ENCODE results near the gene EPHA4. TPM values are rescaled to one million over a fixed set of nuclear protein-coding genes. Genes with fewer than 3 reads are reported as not detected.

EPHA4 gene
- total and polyA plus RNA-seq, 4 experiments from 2014 or later = 20.9 to 132 (median 79.9) TPM

- no peak for DNase-seq
- intact Hi-C loops (cut with micrococcal nuclease) = no loop called here
- peak overlapping the region in 3 of 8 donors; percentile 2 to 72 (median 25) for H3K4me3 Mint-ChIP-seq
- ChIA-PET POLR2A (ENCODE audit: partially characterized antibody) (interaction anchor here (0.7 to 3.0 kb wide), 4 partner anchors 15 to 92 kb away, joined by 3 to 18 read pairs (median 8); no protein-coding TSS in a partner anchor), CTCF (ENCODE audit: partially characterized antibody) (interaction anchor here (1.3 to 3.3 kb wide), 4 partner anchors 14 to 59 kb away, joined by 3 to 14 read pairs (median 7); no protein-coding TSS in a partner anchor)
- no peak overlapping the region for H3K4me3 ChIP-seq (ENCODE audit: low read length in 2 of 2)
- peaks cover 52% of the 10 kb centered on the region for H3K4me1 ChIP-seq (ENCODE audit: insufficient read depth, low read length)
- no peaks in the 10 kb centered on the region for H3K27me3 Mint-ChIP-seq
- no peak overlapping the region for H3K27ac ChIP-seq (ENCODE audit: low read depth, low read length)
- no peaks in the 10 kb centered on the region for H3K36me3 ChIP-seq (ENCODE audit: insufficient read depth, low read length)
- peaks cover 57 to 89% (median 71%) of the 10 kb centered on the region in 4 donors for H3K4me1 Mint-ChIP-seq
- peak overlapping the region in 2 of 7 donors; percentile 19 to 27 for H3K27ac Mint-ChIP-seq
- H3K27me3 ChIP-seq (ENCODE audit: insufficient read depth, low read length) = no peaks in the 10 kb centered on the region
- no peaks in the 10 kb centered on the region for H3K9me3 Mint-ChIP-seq
- no peaks in the 10 kb centered on the region for H3K9me3 ChIP-seq (ENCODE audit: control insufficient read depth in 1 of 2, low read length in 2 of 2)
- H3K36me3 Mint-ChIP-seq = peaks cover 27% of the 10 kb centered on the region in 2 donors
Measured at GRCh38 chr2:221558107-221558506, 14.0 kb downstream of the EPHA4 start.

GRCh38 chr2:221555494-221555846 is 16.6 kb downstream of the EPHA4 start:
- H3K27ac Mint-ChIP-seq = peak overlapping the region; percentile 63 to 88 (median 77)
- Histone ChIP-seq H3K4me3 (ENCODE audit: low read length in 2 of 2) (no peak overlapping the region), H3K4me1 (ENCODE audit: insufficient read depth, low read length) (peaks cover 37% of the 10 kb centered on the region), H3K36me3 (ENCODE audit: insufficient read depth, low read length) (no peaks in the 10 kb centered on the region), H3K27ac (ENCODE audit: low read depth, low read length) (no peak overlapping the region), H3K27me3 (ENCODE audit: insufficient read depth, low read length) (no peaks in the 10 kb centered on the region), H3K9me3 (ENCODE audit: control insufficient read depth in 1 of 2, low read length in 2 of 2) (no peaks in the 10 kb centered on the region)
- POLR2A ChIA-PET (ENCODE audit: partially characterized antibody) = interaction anchor here (0.6 to 5.0 kb wide), 4 partner anchors 13 to 37 kb away, joined by 3 to 28 read pairs (median 3); no protein-coding TSS in a partner anchor
- peaks cover 57 to 82% (median 68%) of the 10 kb centered on the region in 4 donors for H3K4me1 Mint-ChIP-seq
- no peak for DNase-seq
- no peaks in the 10 kb centered on the region for H3K9me3 Mint-ChIP-seq
- H3K4me3 Mint-ChIP-seq = peak overlapping the region in 7 of 8 donors; percentile 71 to 85 (median 80)
- CTCF ChIA-PET (ENCODE audit: partially characterized antibody) = interaction anchor here (0.5 to 4.4 kb wide), 4 partner anchors 13 to 55 kb away, joined by 3 to 17 read pairs (median 3); partner anchors contain the start of gene EPHA4
- no peaks in the 10 kb centered on the region for H3K27me3 Mint-ChIP-seq
- intact Hi-C loops (cut with micrococcal nuclease) = no loop called here
- H3K36me3 Mint-ChIP-seq = peaks cover 15 to 18% of the 10 kb centered on the region in 2 donors

GRCh38 chr2:221554769-221555493 is 17.2 kb downstream of the EPHA4 start:
- Mint-ChIP-seq H3K27me3 (no peaks in the 10 kb centered on the region), H3K4me3 (peak overlapping the region in 7 of 8 donors; percentile 71 to 85 (median 80)), H3K27ac (peak overlapping the region; percentile 63 to 88 (median 77)), H3K4me1 (peaks cover 53 to 77% (median 64%) of the 10 kb centered on the region in 4 donors), H3K36me3 (peaks cover 14 to 15% of the 10 kb centered on the region in 2 donors), H3K9me3 (no peaks in the 10 kb centered on the region)
- no peaks in the 10 kb centered on the region for H3K36me3 ChIP-seq (ENCODE audit: insufficient read depth, low read length)
- no peak overlapping the region for H3K4me3 ChIP-seq (ENCODE audit: low read length in 2 of 2)
- H3K27me3 ChIP-seq (ENCODE audit: insufficient read depth, low read length) = no peaks in the 10 kb centered on the region
- POLR2A ChIA-PET (ENCODE audit: partially characterized antibody) = interaction anchor here (0.9 to 5.0 kb wide), 4 partner anchors 13 to 37 kb away, joined by 3 to 28 read pairs (median 4); no protein-coding TSS in a partner anchor
- H3K27ac ChIP-seq (ENCODE audit: low read depth, low read length) = no peak overlapping the region
- peaks cover 39% of the 10 kb centered on the region for H3K4me1 ChIP-seq (ENCODE audit: insufficient read depth, low read length)
- DNase-seq = peak in 1 of 5 donors; percentile 15
- CTCF ChIA-PET (ENCODE audit: partially characterized antibody) = interaction anchor here (0.5 to 4.4 kb wide), 5 partner anchors 12 to 54 kb away, joined by 3 to 17 read pairs (median 3); partner anchors contain the start of gene EPHA4
- intact Hi-C loops (cut with micrococcal nuclease) = no loop called here
- no peaks in the 10 kb centered on the region for H3K9me3 ChIP-seq (ENCODE audit: control insufficient read depth in 1 of 2, low read length in 2 of 2)

DNA sequence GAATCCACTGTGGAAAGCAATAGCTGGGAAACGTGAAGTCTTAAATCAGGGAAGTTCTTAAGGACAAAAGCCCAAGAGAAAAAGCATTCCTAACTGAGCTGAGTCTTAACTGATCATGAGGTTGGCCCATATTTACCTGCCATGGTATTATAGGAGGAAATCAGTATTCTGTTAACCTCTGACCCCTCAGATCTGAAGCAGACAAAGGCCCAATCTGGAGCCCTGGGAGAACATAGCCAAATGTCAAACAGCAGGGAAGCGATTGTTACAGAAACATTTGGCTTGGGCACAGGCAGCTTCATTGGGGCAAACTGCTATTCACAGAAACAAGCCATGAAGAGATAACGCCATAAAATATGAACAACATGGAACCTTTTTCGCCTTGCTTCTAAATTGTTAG is 18.8 kb downstream of the EPHA4 start:
- DNase-seq = no peak
- H3K36me3 ChIP-seq (ENCODE audit: insufficient read depth, low read length) = no peaks in the 10 kb centered on the region
- Mint-ChIP-seq H3K27ac (peak overlapping the region in 2 of 7 donors; percentile 53 to 81), H3K4me1 (peaks cover 51 to 69% (median 62%) of the 10 kb centered on the region in 4 donors), H3K9me3 (no peaks in the 10 kb centered on the region), H3K36me3 (peaks cover 9 to 14% of the 10 kb centered on the region in 2 donors), H3K27me3 (no peaks in the 10 kb centered on the region), H3K4me3 (no peak overlapping the region)
- H3K9me3 ChIP-seq (ENCODE audit: control insufficient read depth in 1 of 2, low read length in 2 of 2) = no peaks in the 10 kb centered on the region
- intact Hi-C loops (cut with micrococcal nuclease) = no loop called here
- H3K27ac ChIP-seq (ENCODE audit: low read depth, low read length) = no peak overlapping the region
- no peaks in the 10 kb centered on the region for H3K27me3 ChIP-seq (ENCODE audit: insufficient read depth, low read length)
- H3K4me1 ChIP-seq (ENCODE audit: insufficient read depth, low read length) = peaks cover 38% of the 10 kb centered on the region
- ChIA-PET POLR2A (ENCODE audit: partially characterized antibody) (interaction anchor here (1.0 to 5.0 kb wide), 3 partner anchors 13 to 35 kb away, joined by 3 to 28 read pairs (median 3); no protein-coding TSS in a partner anchor), CTCF (ENCODE audit: partially characterized antibody) (interaction anchor here (1.6 to 4.4 kb wide), 3 partner anchors 13 to 32 kb away, joined by 3 to 17 read pairs (median 4); partner anchors contain the start of gene EPHA4)
- H3K4me3 ChIP-seq (ENCODE audit: low read length in 2 of 2) = no peak overlapping the region

DNA sequence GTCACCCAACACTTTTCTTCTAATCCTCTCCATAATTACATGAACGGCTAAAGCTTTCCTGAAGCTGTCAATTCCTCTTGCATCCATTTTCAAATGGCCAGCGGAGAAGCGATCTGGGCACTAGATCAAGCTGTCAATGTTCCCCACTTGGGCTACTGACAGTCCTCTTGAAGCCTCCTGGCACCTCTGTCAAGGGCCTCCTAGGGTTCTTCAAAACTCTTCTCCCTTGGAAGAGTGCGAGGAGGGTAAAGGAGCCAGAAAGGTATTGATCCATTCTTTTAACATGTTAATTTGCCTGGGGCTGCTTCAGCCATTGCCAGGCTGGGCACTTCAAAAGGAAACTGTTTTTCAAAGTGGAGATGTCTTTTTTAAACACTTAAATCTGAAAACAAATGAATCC is 19.8 kb downstream of the EPHA4 start:
- no peak overlapping the region for H3K4me3 ChIP-seq (ENCODE audit: low read length in 2 of 2)
- no peaks in the 10 kb centered on the region for H3K27me3 Mint-ChIP-seq
- no peak for DNase-seq
- no peaks in the 10 kb centered on the region for H3K9me3 ChIP-seq (ENCODE audit: control insufficient read depth in 1 of 2, low read length in 2 of 2)
- H3K27ac ChIP-seq (ENCODE audit: low read depth, low read length) = no peak overlapping the region
- peaks cover 47 to 69% (median 59%) of the 10 kb centered on the region in 4 donors for H3K4me1 Mint-ChIP-seq
- no peaks in the 10 kb centered on the region for H3K9me3 Mint-ChIP-seq
- H3K4me1 ChIP-seq (ENCODE audit: insufficient read depth, low read length) = peaks cover 28% of the 10 kb centered on the region
- H3K36me3 ChIP-seq (ENCODE audit: insufficient read depth, low read length) = no peaks in the 10 kb centered on the region
- peaks cover 12 to 21% of the 10 kb centered on the region in 2 donors for H3K36me3 Mint-ChIP-seq
- intact Hi-C loops (cut with micrococcal nuclease) = no loop called here
- peak overlapping the region in 2 of 7 donors; percentile 10 to 46 for H3K27ac Mint-ChIP-seq
- peak overlapping the region in 1 of 8 donors; percentile 16 for H3K4me3 Mint-ChIP-seq
- no peaks in the 10 kb centered on the region for H3K27me3 ChIP-seq (ENCODE audit: insufficient read depth, low read length)
- POLR2A ChIA-PET (ENCODE audit: partially characterized antibody) = interaction anchor here (1.2 to 5.0 kb wide), 2 partner anchors 14 to 34 kb away, joined by 3 to 28 read pairs; no protein-coding TSS in a partner anchor
- CTCF ChIA-PET (ENCODE audit: partially characterized antibody) = interaction anchor here (0.9 to 2.0 kb wide), 2 partner anchors 13 to 31 kb away, joined by 3 to 4 read pairs; no protein-coding TSS in a partner anchor

DNA sequence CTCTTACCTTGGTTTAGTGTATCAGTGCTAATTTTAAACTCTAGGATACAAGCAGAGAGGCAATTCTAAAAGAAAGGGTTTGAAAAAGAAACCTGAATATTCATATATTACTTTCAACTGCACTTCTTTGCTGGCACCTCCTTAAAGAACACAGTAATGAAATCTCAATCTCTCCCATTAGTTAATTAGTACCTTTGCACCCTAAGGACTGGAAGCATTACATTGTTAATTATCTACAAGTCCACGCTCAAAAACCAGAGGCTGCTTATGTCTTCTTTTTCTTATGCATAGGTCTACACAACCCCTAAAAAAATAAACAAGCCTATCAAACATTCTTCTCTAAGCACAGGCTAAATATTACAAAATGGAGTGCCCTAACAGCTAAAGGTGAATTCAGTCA is 20.2 kb downstream of the EPHA4 start:
- Histone ChIP-seq H3K4me1 (ENCODE audit: insufficient read depth, low read length) (peaks cover 27% of the 10 kb centered on the region), H3K27ac (ENCODE audit: low read depth, low read length) (no peak overlapping the region), H3K36me3 (ENCODE audit: insufficient read depth, low read length) (no peaks in the 10 kb centered on the region), H3K4me3 (ENCODE audit: low read length in 2 of 2) (no peak overlapping the region), H3K9me3 (ENCODE audit: control insufficient read depth in 1 of 2, low read length in 2 of 2) (no peaks in the 10 kb centered on the region), H3K27me3 (ENCODE audit: insufficient read depth, low read length) (no peaks in the 10 kb centered on the region)
- Mint-ChIP-seq H3K9me3 (no peaks in the 10 kb centered on the region), H3K4me3 (no peak overlapping the region), H3K27ac (peak overlapping the region in 2 of 7 donors; percentile 10 to 46), H3K36me3 (peaks cover 10 to 23% of the 10 kb centered on the region in 2 donors), H3K4me1 (peaks cover 48 to 69% (median 60%) of the 10 kb centered on the region in 4 donors), H3K27me3 (no peaks in the 10 kb centered on the region)
- intact Hi-C loops (cut with micrococcal nuclease) = no loop called here
- POLR2A ChIA-PET (ENCODE audit: partially characterized antibody) = interaction anchor here (5.0 kb wide), 1 partner anchor 34 kb away, joined by 28 read pairs; no protein-coding TSS in a partner anchor
- no peak for DNase-seq
- CTCF ChIA-PET (ENCODE audit: partially characterized antibody) = interaction anchor here (0.9 kb wide), 1 partner anchor 12 kb away, joined by 3 read pairs; no protein-coding TSS in a partner anchor

- H3K27ac Mint-ChIP-seq = peak overlapping the region in 6 of 7 donors; percentile 6 to 75 (median 51)
- H3K4me3 Mint-ChIP-seq = peak overlapping the region in 2 of 8 donors; percentile 2 to 3
- Histone ChIP-seq H3K4me1 (ENCODE audit: insufficient read depth, low read length) (peaks cover 18% of the 10 kb centered on the region), H3K9me3 (ENCODE audit: control insufficient read depth in 1 of 2, low read length in 2 of 2) (no peaks in the 10 kb centered on the region), H3K4me3 (ENCODE audit: low read length in 2 of 2) (no peak overlapping the region), H3K27me3 (ENCODE audit: insufficient read depth, low read length) (no peaks in the 10 kb centered on the region), H3K27ac (ENCODE audit: low read depth, low read length) (no peak overlapping the region), H3K36me3 (ENCODE audit: insufficient read depth, low read length) (no peaks in the 10 kb centered on the region)
- ChIA-PET CTCF (ENCODE audit: partially characterized antibody) (no interaction called here), POLR2A (ENCODE audit: partially characterized antibody) (interaction anchor here (0.6 to 1.4 kb wide), 3 partner anchors 17 to 30 kb away, joined by 3 to 7 read pairs (median 3); no protein-coding TSS in a partner anchor)
- H3K36me3 Mint-ChIP-seq = peaks cover 4 to 36% of the 10 kb centered on the region in 2 donors
- intact Hi-C loops (cut with micrococcal nuclease) = no loop called here
- peaks cover 44 to 62% (median 51%) of the 10 kb centered on the region in 4 donors for H3K4me1 Mint-ChIP-seq
- no peak for DNase-seq
- H3K27me3 Mint-ChIP-seq = no peaks in the 10 kb centered on the region
- no peaks in the 10 kb centered on the region for H3K9me3 Mint-ChIP-seq
Measured at GRCh38 chr2:221549143-221549542, 23.0 kb downstream of the EPHA4 start.
